GM18502 (cell line): ENCODE results near the gene TTC7B.

Source experiments
- ATAC-seq: cut with Tn5 transposase; IDR thresholded peaks from one replicate; pipeline ENCODE4 v1.9.1; 2021; ENCODE audit warnings: mild to moderate bottlenecking; ENCODE audit not compliant: unreplicated experiment, poor library complexity

Gene TTC7B

GRCh38 chr14:90777830-90778485, 38.3 kb downstream of the TTC7B start:
- no peak for ATAC-seq

GRCh38 chr14:90777358-90777757, 38.9 kb downstream of the TTC7B start:
- no peak for ATAC-seq

GRCh38 chr14:90775441-90775840, 40.8 kb downstream of the TTC7B start:
- no peak for ATAC-seq

DNA sequence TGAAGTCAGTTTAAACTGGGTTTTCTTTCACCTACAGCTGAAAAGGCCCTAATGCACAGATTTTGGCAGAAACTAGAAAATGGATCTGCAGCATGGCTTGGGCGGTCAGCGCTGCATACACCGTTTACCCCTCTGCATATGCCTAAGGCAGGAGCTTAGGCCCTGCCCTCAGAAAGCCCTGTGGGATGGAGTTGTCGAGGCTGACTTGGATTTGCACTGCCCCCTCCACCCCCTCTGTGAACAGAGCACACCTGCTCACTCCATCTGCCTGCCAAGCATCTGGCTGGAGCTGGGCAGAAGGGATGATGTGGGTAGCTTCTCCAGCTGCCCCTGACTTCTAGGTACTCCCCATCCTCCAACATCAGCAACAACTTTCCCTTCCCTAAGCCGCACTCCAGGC, 41.9 kb downstream of the TTC7B start:
- no peak for ATAC-seq

GRCh38 chr14:90773705-90774104, 42.5 kb downstream of the TTC7B start:
- no peak for ATAC-seq

- ATAC-seq: no peak
Observed at GRCh38 chr14:90773196-90773486, 43.1 kb downstream of the TTC7B start.

- ATAC-seq: no peak
Observed at GRCh38 chr14:90767899-90768298, 48.3 kb downstream of the TTC7B start.

- no peak for ATAC-seq
Observed at GRCh38 chr14:90760591-90761316, 55.5 kb downstream of the TTC7B start.

- ATAC-seq: no peak
Observed at GRCh38 chr14:90760078-90760444, 56.2 kb downstream of the TTC7B start.

DNA sequence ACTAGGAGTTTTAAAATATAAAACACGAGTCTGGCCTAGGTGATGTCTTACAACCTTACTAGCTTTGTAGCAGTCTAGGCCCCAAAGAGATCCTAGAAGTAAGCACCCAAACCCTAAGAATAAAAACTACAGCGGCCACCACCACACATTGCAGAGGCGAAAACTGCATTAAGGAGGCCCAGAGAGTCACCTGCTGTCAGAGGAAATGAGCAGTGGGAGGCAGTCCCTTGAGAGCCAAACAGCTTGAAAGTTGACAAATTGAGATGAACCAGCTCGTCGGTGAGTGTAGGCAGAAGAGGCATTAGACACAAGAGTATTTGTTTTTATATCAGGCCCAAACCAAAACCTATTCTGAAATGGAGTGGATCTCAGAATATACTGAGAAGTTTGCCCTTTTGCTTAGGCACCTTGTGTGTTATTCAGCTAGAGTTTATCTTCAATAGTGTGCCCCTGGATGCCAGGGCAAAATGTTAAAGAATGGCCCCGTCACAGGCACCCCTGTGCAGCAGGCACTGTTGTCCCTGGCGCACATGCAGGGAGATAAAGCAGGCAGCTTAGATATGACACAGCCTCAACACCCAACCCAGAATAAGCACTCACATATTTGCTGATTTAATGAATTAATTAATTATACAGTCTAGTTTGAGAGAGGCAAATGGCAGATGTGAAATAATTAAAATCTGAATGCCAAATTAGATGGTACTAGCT, 56.7 kb downstream of the TTC7B start:
- no peak for ATAC-seq

DNA sequence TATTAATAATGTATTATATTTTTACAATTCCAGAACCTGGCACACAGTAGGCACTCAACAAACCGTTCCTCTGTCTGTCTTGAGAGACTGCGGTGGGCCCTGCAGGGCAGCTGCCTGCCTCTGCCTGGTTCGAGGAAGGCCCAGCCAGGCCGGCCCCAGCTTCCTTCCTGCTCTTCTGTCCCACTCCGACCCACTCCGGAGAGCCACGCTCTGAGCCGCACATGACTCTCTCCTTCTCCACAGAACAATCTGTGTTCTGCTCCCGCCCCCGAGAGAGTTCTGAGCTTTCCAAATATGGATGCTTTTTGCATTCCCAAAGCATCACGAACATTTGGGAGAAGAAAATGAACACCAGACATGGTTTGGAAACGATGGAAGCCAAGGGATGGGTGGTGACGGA, 57.3 kb downstream of the TTC7B start:
- ATAC-seq: peak; percentile 26

GRCh38 chr14:90758028-90758889, 58.0 kb downstream of the TTC7B start:
- peak; percentile 93 for ATAC-seq

DNA sequence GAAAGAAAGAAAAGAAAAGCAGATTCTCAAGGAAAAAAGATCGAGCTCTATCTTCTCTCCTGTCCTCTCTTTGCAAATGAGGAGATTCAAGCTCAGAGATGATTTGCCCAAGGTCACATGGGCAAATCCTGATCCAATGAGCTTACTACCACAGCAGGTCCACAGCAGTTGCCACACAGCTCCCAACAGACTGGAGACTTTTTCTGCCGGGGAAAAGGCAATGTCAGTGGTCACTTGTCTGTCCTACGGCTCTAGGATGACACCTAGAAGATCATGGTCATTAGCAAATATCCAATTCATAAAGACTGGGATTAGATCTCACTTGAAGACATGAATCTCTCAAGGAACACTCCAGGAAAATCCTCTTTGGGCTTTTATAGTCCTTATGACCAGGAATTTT, 58.8 kb downstream of the TTC7B start:
- ATAC-seq: no peak

DNA sequence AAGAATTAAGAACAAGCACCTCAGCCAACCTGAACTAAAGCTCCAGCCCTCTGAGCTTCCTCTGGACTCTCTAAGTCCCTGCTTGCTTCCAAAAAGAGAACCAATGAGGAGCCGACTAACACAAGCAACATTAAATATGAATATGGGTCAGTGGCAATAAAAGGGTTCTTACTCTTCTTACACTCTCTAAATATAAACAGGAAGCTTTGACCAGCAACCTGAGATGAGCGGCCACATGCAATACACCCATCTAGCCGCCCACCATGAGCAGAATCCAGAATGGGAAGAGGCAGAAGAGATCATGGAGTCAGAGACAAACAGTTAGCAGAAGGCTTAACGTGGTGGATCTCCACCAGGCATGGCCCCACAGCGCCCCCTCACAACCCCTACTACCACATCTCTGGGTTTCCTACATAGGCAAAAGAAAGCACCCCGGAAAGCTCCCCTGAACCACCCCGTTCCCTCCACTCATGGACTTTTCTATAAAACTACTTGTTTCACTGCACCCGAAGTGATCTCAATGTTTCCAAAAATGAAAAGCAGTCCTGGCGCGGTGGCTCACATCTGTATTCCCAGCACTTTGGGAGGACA, 59.4 kb downstream of the TTC7B start:
- no peak for ATAC-seq

DNA sequence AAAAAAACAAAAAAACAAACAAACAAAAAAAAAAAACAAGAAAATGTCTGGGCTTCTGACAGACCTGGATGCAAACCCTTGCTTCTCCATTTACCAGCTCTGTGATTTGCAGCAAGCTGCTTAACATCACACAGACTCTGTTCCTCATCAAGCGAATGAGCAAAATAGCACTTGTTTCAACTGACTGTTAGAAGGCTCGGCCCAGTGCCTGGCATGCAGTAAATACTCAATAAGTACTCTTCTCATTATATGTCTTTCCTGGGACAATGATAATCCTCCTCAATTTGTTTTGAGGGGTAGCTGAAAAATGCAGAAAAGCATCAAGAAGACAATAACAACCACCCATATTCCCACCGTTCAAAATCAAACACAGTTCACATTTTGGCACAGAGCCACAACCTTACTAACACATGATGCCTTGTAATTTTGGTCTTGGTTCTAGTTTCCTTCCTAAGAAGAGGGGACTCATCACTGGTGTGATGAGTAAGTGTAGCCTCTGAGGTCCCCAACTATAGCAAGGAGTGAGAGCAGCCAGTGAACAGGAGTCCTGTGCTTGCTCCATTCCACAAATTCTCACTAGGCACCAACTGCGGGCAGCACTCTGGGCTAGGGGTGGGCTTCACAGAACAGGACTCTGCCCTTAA, 60.4 kb downstream of the TTC7B start:
- ATAC-seq: no peak

GRCh38 chr14:90753456-90754005, 62.7 kb downstream of the TTC7B start:
- ATAC-seq: no peak

DNA sequence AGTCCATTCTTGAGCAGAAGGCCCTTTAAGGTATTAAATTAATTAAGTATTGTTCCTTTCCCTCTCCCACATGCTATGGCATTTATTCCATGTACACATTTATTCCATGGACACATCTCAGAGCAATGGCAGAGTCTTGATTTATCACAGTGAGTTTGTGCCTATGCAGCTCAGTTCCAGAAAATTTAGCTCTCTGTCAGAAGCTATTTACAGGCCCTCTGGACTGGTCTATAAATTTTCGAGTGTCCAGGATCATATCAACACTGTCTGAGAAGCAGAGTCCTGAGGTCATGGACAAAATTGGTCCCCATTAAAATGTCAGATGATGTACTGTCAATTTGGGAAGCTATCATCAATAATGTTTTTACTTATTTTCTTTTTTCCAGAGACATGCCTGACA, 65.5 kb downstream of the TTC7B start:
- no peak for ATAC-seq

GRCh38 chr14:90750191-90750590, 66.0 kb downstream of the TTC7B start:
- ATAC-seq: no peak

DNA sequence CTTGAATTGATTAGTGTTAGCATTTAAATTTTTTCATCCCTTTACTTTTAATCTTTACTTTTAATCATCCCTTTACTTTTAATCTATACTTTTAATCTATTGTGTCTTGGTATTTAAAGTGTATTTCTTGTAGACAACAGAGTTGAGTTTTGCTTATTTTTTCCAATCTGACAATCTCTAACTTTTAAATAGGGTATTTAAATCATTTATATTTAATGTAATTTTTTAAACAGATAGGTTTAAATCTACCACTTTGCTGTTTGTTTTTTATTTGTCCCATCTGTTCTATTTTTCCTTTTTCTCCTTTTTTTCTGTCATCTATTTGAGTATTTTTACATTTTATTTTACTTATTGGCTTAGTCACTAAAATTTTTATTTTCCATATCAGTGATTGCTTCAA, 68.3 kb downstream of the TTC7B start:
- ATAC-seq: no peak

DNA sequence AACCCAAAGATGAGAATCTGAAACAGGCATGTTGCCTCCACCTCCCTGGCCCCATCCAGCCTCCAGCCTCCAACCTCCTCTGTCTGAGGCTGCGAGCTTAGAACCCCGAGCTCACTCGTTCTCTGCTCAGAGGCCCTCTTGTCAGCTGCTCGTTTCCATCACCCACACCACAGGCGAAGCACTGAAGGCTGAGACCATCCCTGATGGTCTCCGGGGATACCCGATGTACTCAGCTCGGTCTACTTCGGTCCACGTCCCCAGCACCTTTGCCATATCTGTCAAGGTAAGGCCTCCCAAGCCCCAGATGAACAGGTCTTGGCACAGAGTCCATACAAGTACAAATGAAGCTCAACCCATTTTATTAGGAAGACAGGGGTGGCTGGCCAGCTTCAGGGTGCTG, 72.4 kb downstream of the TTC7B start:
- no peak for ATAC-seq
